ENCODE data around the gene PEX16.

GRCh38 chr11:45905095-45905494, 12.6 kb downstream of the PEX16 start:
- TF ChIP-seq CTCF (IDR thresholded peaks at IDR 0.05; ENCODE audit: poor library complexity): no peak
- TF ChIP-seq EZH2 (IDR thresholded peaks at IDR 0.05; ENCODE audit: borderline replicate concordance): no peak
- TF ChIP-seq EZH2phosphoT487 (IDR thresholded peaks at IDR 0.05; ENCODE audit: low read depth, severe bottlenecking, unreplicated experiment): no peak
